H9 (cell line): ENCODE data around the gene PDE8A. TPM values are rescaled to one million over a fixed set of nuclear protein-coding genes. Genes with fewer than 3 reads are reported as not detected.

Experiments used
- DNase-seq: peaks from one replicate; pipeline ENCODE4 v3.0.0-alpha.2; 2017
- H2AFZ ChIP-seq: one replicate; pipeline ENCODE4 v1.6.1; 2013; ENCODE audit warnings: mild to moderate bottlenecking, low read length, control low read depth, moderate library complexity
- H2AK5ac ChIP-seq: 2 replicates; pipeline ENCODE4 v1.6.1; 2013; ENCODE audit warnings: low read length, control low read depth, mixed read lengths; ENCODE audit not compliant: insufficient read length
- H2BK120ac ChIP-seq: one replicate; pipeline ENCODE4 v1.6.1; 2013; ENCODE audit warnings: low read depth, mild to moderate bottlenecking, low read length, control low read depth, inconsistent platforms; ENCODE audit not compliant: poor library complexity, severe bottlenecking
- H2BK12ac ChIP-seq: 2 replicates; pipeline ENCODE4 v1.6.1; 2013; ENCODE audit warnings: low read length, control low read depth, mixed read lengths, low read depth; ENCODE audit not compliant: insufficient read length
- H2BK15ac ChIP-seq: 2 replicates; pipeline ENCODE4 v1.6.1; 2013; ENCODE audit warnings: low read depth, low read length, control low read depth
- H2BK20ac ChIP-seq: one replicate; pipeline ENCODE4 v1.6.1; 2013; ENCODE audit warnings: low read depth, mild to moderate bottlenecking, low read length, control low read depth, inconsistent platforms; ENCODE audit not compliant: poor library complexity, severe bottlenecking
- H2BK5ac ChIP-seq: 2 replicates; pipeline ENCODE4 v1.6.1; 2013; ENCODE audit warnings: low read length, control low read depth, mixed read lengths; ENCODE audit not compliant: insufficient read length
- H3K14ac ChIP-seq: 2 replicates; pipeline ENCODE4 v1.6.1; 2013; ENCODE audit warnings: low read length, control low read depth; ENCODE audit not compliant: insufficient read depth
- H3K18ac ChIP-seq: 2 replicates; pipeline ENCODE4 v1.6.1; 2013; ENCODE audit warnings: low read depth, mild to moderate bottlenecking, mixed read lengths, low read length, control low read depth; ENCODE audit not compliant: insufficient read length
- H3K23ac ChIP-seq: 2 replicates; pipeline ENCODE4 v1.6.1; 2013; ENCODE audit warnings: low read length, control low read depth, mixed read lengths, low read depth; ENCODE audit not compliant: insufficient read length
- H3K23me2 ChIP-seq: 2 replicates; pipeline ENCODE4 v1.6.1; 2013; ENCODE audit warnings: low read depth, mild to moderate bottlenecking, mixed read lengths, low read length, control low read depth; ENCODE audit not compliant: insufficient read length, poor library complexity, severe bottlenecking
- H3K27ac ChIP-seq: 2 replicates; pipeline ENCODE4 v1.5.1; 2013; ENCODE audit warnings: low read length, control low read depth, mixed read lengths, low read depth; ENCODE audit not compliant: insufficient read length
- H3K27me3 ChIP-seq: 2 replicates; pipeline ENCODE4 v1.6.1; 2013; ENCODE audit warnings: low read length, control low read depth, inconsistent platforms; ENCODE audit not compliant: insufficient read depth
- H3K4ac ChIP-seq: 2 replicates; pipeline ENCODE4 v1.6.1; 2013; ENCODE audit warnings: low read depth, mild to moderate bottlenecking, control low read depth, inconsistent platforms, low read length, moderate library complexity
- H3K4me1 ChIP-seq: 2 replicates; pipeline ENCODE4 v1.6.1; 2013; ENCODE audit warnings: low read length, control low read depth, inconsistent platforms; ENCODE audit not compliant: insufficient read depth
- H3K4me2 ChIP-seq: 2 replicates; pipeline ENCODE4 v1.6.1; 2013; ENCODE audit warnings: low read length, control low read depth, mixed read lengths; ENCODE audit not compliant: insufficient read length, insufficient read depth
- H3K56ac ChIP-seq: 2 replicates; pipeline ENCODE4 v1.6.1; 2013; ENCODE audit warnings: low read depth, mild to moderate bottlenecking, mixed read lengths, low read length, control low read depth; ENCODE audit not compliant: insufficient read length
- H3K79me1 ChIP-seq: 2 replicates; pipeline ENCODE4 v1.6.1; 2013; ENCODE audit warnings: low read depth, mild to moderate bottlenecking, moderate library complexity, low read length, control low read depth, inconsistent platforms; ENCODE audit not compliant: insufficient read depth, poor library complexity, severe bottlenecking
- H3K79me2 ChIP-seq: 2 replicates; pipeline ENCODE4 v1.6.1; 2013; ENCODE audit warnings: low read length, control low read depth, inconsistent platforms; ENCODE audit not compliant: insufficient read depth
- H3K9ac ChIP-seq: 2 replicates; pipeline ENCODE4 v1.6.1; 2013; ENCODE audit warnings: low read length, control low read depth, mixed read lengths; ENCODE audit not compliant: insufficient read length; ENCODE audit errors: extremely low read depth
- H3K9me3 ChIP-seq: one replicate; pipeline ENCODE4 v1.6.1; 2013; ENCODE audit warnings: low read depth, low read length, inconsistent platforms; ENCODE audit not compliant: control insufficient read depth
- H3T11ph ChIP-seq: one replicate; pipeline ENCODE4 v1.6.1; 2013; ENCODE audit warnings: mild to moderate bottlenecking, low read length, control low read depth, inconsistent platforms
- H4K20me1 ChIP-seq: one replicate; pipeline ENCODE4 v1.6.1; 2013; ENCODE audit not compliant: control insufficient read depth, insufficient read length, insufficient read depth
- H4K5ac ChIP-seq: 2 replicates; pipeline ENCODE4 v1.6.1; 2013; ENCODE audit warnings: low read depth, mild to moderate bottlenecking, mixed read lengths, low read length, control low read depth; ENCODE audit not compliant: insufficient read length
- H4K8ac ChIP-seq: replicated peaks from 2 replicates; pipeline ENCODE4 v1.6.1; 2013; ENCODE audit warnings: low read length, control low read depth, mixed read lengths, low read depth; ENCODE audit not compliant: insufficient read length
- H4K91ac ChIP-seq: 2 replicates; pipeline ENCODE4 v1.6.1; 2013; ENCODE audit warnings: low read depth, mild to moderate bottlenecking, moderate library complexity, mixed read lengths, low read length, control low read depth; ENCODE audit not compliant: insufficient read length
- H3K27ac Mint-ChIP-seq, 3 experiments: 2 replicates in 2 of 3; 3 replicates in 1 of 3; pipeline ENCODE4 v1.8.0; 2020 to 2021; ENCODE audit warnings: mixed read lengths in 3 of 3, mild to moderate bottlenecking in 1 of 3, moderate library complexity in 1 of 3
- H3K27me3 Mint-ChIP-seq: 2 replicates; pipeline ENCODE4 v1.8.0; 2021; ENCODE audit warnings: low read depth, mild to moderate bottlenecking, moderate library complexity, mixed read lengths
- H3K36me3 Mint-ChIP-seq, 3 experiments: 2 replicates in 2 of 3; 3 replicates in 1 of 3; pipeline ENCODE4 v1.8.0; 2020 to 2021; ENCODE audit warnings: low read depth in 3 of 3, mixed read lengths in 3 of 3; ENCODE audit not compliant: insufficient read depth in 1 of 3
- H3K4me1 Mint-ChIP-seq, 2 experiments: 2 replicates each; pipeline ENCODE4 v1.8.0; 2020; ENCODE audit warnings: mixed read lengths in 2 of 2
- H3K4me3 Mint-ChIP-seq, 2 experiments: 2 replicates in 1 of 2; 3 replicates in 1 of 2; pipeline ENCODE4 v1.8.0; 2020 to 2021; ENCODE audit warnings: mild to moderate bottlenecking in 2 of 2, mixed read lengths in 2 of 2, moderate library complexity in 1 of 2
- H3K9me3 Mint-ChIP-seq, 2 experiments: 2 replicates in 1 of 2; 3 replicates in 1 of 2; pipeline ENCODE4 v1.8.0; 2020; ENCODE audit warnings: mild to moderate bottlenecking in 2 of 2, mixed read lengths in 2 of 2, moderate library complexity in 1 of 2
- CTCF ChIP-seq: fragments of 200-600 bp; sonication (generic); conservative IDR thresholded peaks from 3 replicates; pipeline ENCODE4 v1.8.0; 2021; ENCODE audit warnings: antibody characterized with exemption, mild to moderate bottlenecking
- WGBS: extraction: QIAGEN DNeasy Blood & Tissue Kit; methylation state at CpG from one replicate; pipeline ENCODE4 v1.1.7; 2013; ENCODE audit warnings: missing lambda C conversion rate, low lambda C conversion rate, mixed read lengths; ENCODE audit not compliant: insufficient read length; ENCODE audit errors: extremely low coverage; 5-methylcytosine and 5-hydroxymethylcytosine counted together
- total RNA-seq: library from RNA; stranded (reverse); gene quantifications from 2 replicates; pipeline ENCODE4 v1.2.1, GENCODE V29; 2021

PDE8A gene
- total RNA-seq, 1 experiment from 2014 or later, result 9.3 TPM

GRCh38 chr15:85034276-85034675 is 52.6 kb downstream of the PDE8A start:
- no peak overlapping the region for H2AK5ac ChIP-seq
- no peaks in the 10 kb centered on the region for H3K23me2 ChIP-seq
- no peak for TF ChIP-seq CTCF
- no peaks in the 10 kb centered on the region; the same call in 1 of the 2 replicates for H3K79me2 ChIP-seq
- no peaks in the 10 kb centered on the region for H4K20me1 ChIP-seq
- no peak overlapping the region for H3K4ac ChIP-seq
- H3K9ac ChIP-seq, result no peak overlapping the region
- H2BK20ac ChIP-seq, result no peak overlapping the region
- Mint-ChIP-seq H3K9me3 (no peaks in the 10 kb centered on the region), H3K4me1 (peaks cover 27 to 39% of the 10 kb centered on the region in 2 experiments), H3K27ac (no peak overlapping the region), H3K27me3 (0 out of 2 replicates have a peak, but pooled peaks cover 2% of the 10 kb centered on the region), H3K36me3 (no peaks in the 10 kb centered on the region), H3K4me3 (no peak overlapping the region)
- H2BK5ac ChIP-seq, result no peak overlapping the region
- H2BK12ac ChIP-seq, result no peak overlapping the region
- H4K5ac ChIP-seq, result no peak overlapping the region
- WGBS, result no CpG with 5 or more reads among the region's 5 CpGs
- H3K9me3 ChIP-seq, result no peaks in the 10 kb centered on the region
- peaks cover 12% of the 10 kb centered on the region; the same call in 1 of the 2 replicates for H3K4me1 ChIP-seq
- no peak overlapping the region for H3K23ac ChIP-seq
- H3K18ac ChIP-seq, result no peak overlapping the region
- H4K8ac ChIP-seq, result no peak overlapping the region
- H3K27me3 ChIP-seq, result no peaks in the 10 kb centered on the region
- H3K79me1 ChIP-seq, result no peaks in the 10 kb centered on the region
- no peak overlapping the region for H3K27ac ChIP-seq
- no peak overlapping the region for H3K4me2 ChIP-seq
- H4K91ac ChIP-seq, result no peak overlapping the region
- no peak overlapping the region for H2BK15ac ChIP-seq
- no peak overlapping the region for H3K56ac ChIP-seq
- DNase-seq, result no peak
- no peak overlapping the region for H3T11ph ChIP-seq
- no peak overlapping the region for H2AFZ ChIP-seq
- H2BK120ac ChIP-seq, result no peak overlapping the region
- no peak overlapping the region for H3K14ac ChIP-seq
